ENCODE results near the gene RRM2.

- no peak for TF ChIP-seq CTCF (IDR thresholded peaks at IDR 0.05 in 2 of 3, conservative IDR thresholded peaks at IDR 0.05 in 1 of 3; ENCODE audit: borderline replicate concordance in 1 of 3, insufficient read depth in 1 of 3, low read depth in 2 of 3, low read length in 2 of 3)
- no peak for TF ChIP-seq ZNF274 (IDR thresholded peaks at IDR 0.05; ENCODE audit: low read depth, low read length)
- no peak for TF ChIP-seq POLR2A (IDR thresholded peaks at IDR 0.05; ENCODE audit: borderline replicate concordance, extremely low read depth, insufficient read depth, insufficient read length)
- TF ChIP-seq SRF (IDR thresholded peaks at IDR 0.05; ENCODE audit: low read depth): no peak
- TF ChIP-seq MAX (IDR thresholded peaks at IDR 0.05): no peak
- no peak for TF ChIP-seq ZFX (IDR thresholded peaks at IDR 0.05)
- no peak for TF ChIP-seq RAD21 (IDR thresholded peaks at IDR 0.05; ENCODE audit: low read depth)
- TF ChIP-seq CEBPB (IDR thresholded peaks at IDR 0.05; ENCODE audit: low read depth): no peak
- TF ChIP-seq POLR2AphosphoS5 (IDR thresholded peaks at IDR 0.05; ENCODE audit: low read depth, low read length): no peak
- no peak for TF ChIP-seq TCF7L2 (IDR thresholded peaks at IDR 0.05; ENCODE audit: borderline replicate concordance, extremely low read depth, insufficient read depth, insufficient read length)
- no peak for TF ChIP-seq SIN3A (IDR thresholded peaks at IDR 0.05; ENCODE audit: low read depth)
Observed at GRCh38 chr2:10126632-10127026, 4.1 kb downstream of the RRM2 start.

Measured in HCT116 (cell line).